Jurkat, Clone E6-1 (cell line): ENCODE results near the gene CRTC2.
"Not testable (repeated sequence)": the region's sequence is repeated elsewhere in the genome, so short reads cannot be mapped to it uniquely, and the experiment has no call there.

Experiments
- DNase-seq: peaks from one replicate; pipeline ENCODE4 v3.0.0-alpha.2; 2011; ENCODE audit warnings: low read depth, low spot score
- H3K4me3 ChIP-seq: 2 replicates; pipeline ENCODE4 v1.5.1; 2011; ENCODE audit warnings: mild to moderate bottlenecking, low read length, control low read depth, moderate library complexity

Gene CRTC2

GRCh38 chr1:153916297-153916696, 42.1 kb downstream of the CRTC2 start:
- no peak for DNase-seq

GRCh38 chr1:153912349-153912748, 46.1 kb downstream of the CRTC2 start:
- no peak for DNase-seq
- no peak overlapping the region for H3K4me3 ChIP-seq

More at GRCh38 chr1:153916297-153916696, 42.1 kb downstream of the CRTC2 start:
- H3K4me3 ChIP-seq: no peak overlapping the region

- not testable (repeated sequence) for H3K4me3 ChIP-seq, DNase-seq
Measured at GRCh38 chr1:153910560-153910959, 47.9 kb downstream of the CRTC2 start.

- no peak for DNase-seq
- H3K4me3 ChIP-seq: no peak overlapping the region
Measured at GRCh38 chr1:153908071-153908470, 50.3 kb downstream of the CRTC2 start.

DNA sequence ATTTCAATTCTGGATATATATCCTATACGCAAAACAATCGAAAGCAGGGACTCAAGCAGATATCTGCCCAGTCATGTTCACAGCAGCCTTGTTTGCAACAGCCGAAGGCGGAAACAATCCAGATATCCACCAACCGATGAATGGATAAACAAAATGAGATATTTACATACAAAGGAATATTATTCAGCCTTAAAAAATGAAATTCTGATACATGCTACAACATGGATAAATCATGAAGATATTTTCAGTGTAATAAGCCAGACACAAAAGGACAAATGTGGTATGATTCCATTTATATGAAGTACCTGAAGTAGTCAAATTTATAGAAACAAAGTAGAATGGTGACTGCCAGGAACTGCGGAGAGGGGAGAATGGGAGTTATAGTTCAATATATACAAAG, 51.3 kb downstream of the CRTC2 start:
- no peak for DNase-seq
- H3K4me3 ChIP-seq: no peak overlapping the region

DNA sequence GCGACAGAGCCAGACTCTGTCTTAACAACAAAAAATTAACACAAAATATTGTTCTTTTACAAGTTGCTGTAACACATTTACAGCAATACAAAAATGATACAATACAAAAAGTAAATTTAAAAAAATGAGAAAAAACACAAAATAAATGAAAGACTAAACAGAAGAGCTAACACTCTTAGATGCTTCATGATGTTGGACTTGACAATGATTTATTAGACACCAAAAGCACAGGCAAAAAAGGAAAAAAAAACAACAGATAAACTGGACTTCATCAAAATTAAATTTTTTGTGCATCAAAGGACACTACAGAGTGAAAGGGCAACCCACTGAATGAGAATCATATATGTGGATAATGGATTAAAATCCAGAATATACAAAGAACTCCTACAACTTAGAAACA, 52.0 kb downstream of the CRTC2 start:
- DNase-seq: no peak
- H3K4me3 ChIP-seq: no peak overlapping the region

- H3K4me3 ChIP-seq: not testable (repeated sequence)
Measured at GRCh38 chr1:153905908-153906307, 52.5 kb downstream of the CRTC2 start.

GRCh38 chr1:153903841-153904455, 54.5 kb downstream of the CRTC2 start:
- no peak for DNase-seq
- H3K4me3 ChIP-seq: no peak overlapping the region

More at GRCh38 chr1:153905908-153906307, 52.5 kb downstream of the CRTC2 start:
- not testable (repeated sequence) for DNase-seq

DNA sequence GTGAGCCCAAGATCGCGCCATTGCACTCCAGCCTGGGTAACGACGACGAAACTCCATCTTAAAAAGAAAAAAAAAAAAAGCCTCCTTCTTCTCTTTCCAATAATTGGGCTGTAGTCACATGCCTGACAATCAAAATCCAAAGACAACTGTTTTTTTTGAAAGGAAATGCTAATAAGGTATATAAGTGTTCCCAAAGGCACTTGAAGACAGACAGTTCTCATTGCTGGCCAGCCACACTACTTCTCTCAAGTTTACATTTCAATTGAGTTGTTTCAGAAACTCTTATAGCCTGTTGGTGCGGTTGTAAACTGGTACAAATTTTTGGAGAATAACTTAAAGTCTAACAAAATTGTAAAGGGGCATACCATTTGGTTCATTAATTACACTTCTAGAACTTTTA, 58.9 kb downstream of the CRTC2 start:
- H3K4me3 ChIP-seq: no peak overlapping the region
- no peak for DNase-seq
